A549 (cell line): ENCODE measurements around the gene NADSYN1. TPM values are rescaled to one million over a fixed set of nuclear protein-coding genes. Genes with fewer than 3 reads are reported as not detected.

Experiments
- ATAC-seq, 2 experiments: fragments of 200-7000 bp in 1 of 2; fragments of >200 bp in 1 of 2; cut with Nextera tagmentation in 1 of 2; cut with Tn5 transposase in 1 of 2; 3 replicates each; pipeline versions ENCODE4 v1.8.0 to v1.9.1; 2018 to 2020; ENCODE audit warnings: mild to moderate bottlenecking in 1 of 2, moderate library complexity in 1 of 2
- CTCF ChIA-PET: fragments of 300-600 bp; sonication (Branson Sonifier 250); formaldehyde crosslinking; extraction: SDS; loops from one replicate; lab custom pipeline; 2021; ENCODE audit warnings: antibody characterized with exemption, inconsistent platforms; lab: Yijun Ruan, JAX
- POLR2A ChIA-PET: fragments of 350-600 bp; formaldehyde crosslinking; extraction: SDS; loops from one replicate; lab custom pipeline; 2021; ENCODE audit warnings: antibody characterized with exemption, inconsistent platforms; lab: Yijun Ruan, JAX
- DNase-seq, 2 experiments: peaks; one replicate each; pipeline versions ENCODE4 v3.0.0 to v3.0.0-alpha.2; 2011 to 2016; ENCODE audit warnings: low read depth in 1 of 2, low spot score in 1 of 2
- FAIRE-seq: peaks from 2 replicates; lab custom pipeline; 2011; peaks lifted over from hg19 to GRCh38; lab: Jason Lieb, UNC
- H3K27ac ChIP-seq, 2 experiments: fragments of >200 bp; sonication (Bioruptor Twin); formaldehyde crosslinking; 3 replicates each; pipeline ENCODE4 v1.5.1; 2016 to 2017
- H3K4me1 ChIP-seq: fragments of >200 bp; sonication (Bioruptor Twin); formaldehyde crosslinking; 3 replicates; pipeline ENCODE4 v1.6.1; 2016
- H3K4me2 ChIP-seq: fragments of >200 bp; sonication (Bioruptor Twin); formaldehyde crosslinking; 3 replicates; pipeline ENCODE4 v1.6.1; 2016
- H3K4me3 ChIP-seq: fragments of >200 bp; sonication (Bioruptor Twin); formaldehyde crosslinking; 3 replicates; pipeline ENCODE4 v1.5.1; 2016
- H3K9me3 ChIP-seq: fragments of >200 bp; sonication (Bioruptor Twin); formaldehyde crosslinking; 3 replicates; pipeline ENCODE4 v1.6.1; 2016
- CBX8 ChIP-seq: fragments of 200-600 bp; sonication (generic); IDR thresholded peaks from 2 replicates; pipeline ENCODE4 v1.6.1; 2016
- CEBPB ChIP-seq, 2 experiments: fragments of >200 bp in 1 of 2; sonication (Bioruptor Twin) in 1 of 2; formaldehyde crosslinking in 1 of 2; IDR thresholded peaks; 2 replicates each; pipeline ENCODE4 v1.6.1; 2012 to 2016
- CHD4 ChIP-seq: fragments of 200-600 bp; sonication (generic); IDR thresholded peaks from 2 replicates; pipeline ENCODE4 v1.6.1; 2016; ENCODE audit warnings: antibody characterized with exemption, mild to moderate bottlenecking, borderline replicate concordance
- FOSB ChIP-seq: fragments of 250-450 bp; sonication (Bioruptor Pico); IDR thresholded peaks from 2 replicates; pipeline ENCODE4 v1.5.0; 2020; ENCODE audit warnings: mild to moderate bottlenecking, moderate library complexity
- FOXS1 ChIP-seq: fragments of 250-450 bp; sonication (Bioruptor Pico); IDR thresholded peaks from 2 replicates; pipeline ENCODE4 v1.5.0; 2020; ENCODE audit warnings: mild to moderate bottlenecking, moderate library complexity
- HDAC2 ChIP-seq: fragments of 200-600 bp; sonication (generic); IDR thresholded peaks from 2 replicates; pipeline ENCODE4 v1.6.1; 2016
- HEYL ChIP-seq: fragments of 250-450 bp; sonication (Bioruptor Pico); IDR thresholded peaks from 2 replicates; pipeline ENCODE4 v1.8.0; 2021; ENCODE audit warnings: mild to moderate bottlenecking, moderate library complexity
- HOXA7 ChIP-seq: fragments of 250-450 bp; sonication (Bioruptor Pico); IDR thresholded peaks from 2 replicates; pipeline ENCODE4 v1.5.0; 2020; ENCODE audit warnings: mild to moderate bottlenecking, moderate library complexity
- KDM1A ChIP-seq: fragments of 200-600 bp; sonication (generic); IDR thresholded peaks from 2 replicates; pipeline ENCODE4 v1.6.1; 2016; ENCODE audit warnings: low read depth, mild to moderate bottlenecking
- KDM5A ChIP-seq: fragments of 200-600 bp; sonication (generic); IDR thresholded peaks from 2 replicates; pipeline ENCODE4 v1.6.1; 2016; ENCODE audit warnings: antibody characterized with exemption, mild to moderate bottlenecking
- MAZ ChIP-seq: fragments of 150-350 bp; IDR thresholded peaks from 2 replicates; pipeline ENCODE4 v1.6.1; 2014; ENCODE audit warnings: antibody characterized with exemption, low read depth, low read length, borderline replicate concordance
- MYC ChIP-seq: IDR thresholded peaks from 2 replicates; pipeline ENCODE4 v1.6.1; 2012; ENCODE audit warnings: mild to moderate bottlenecking, inconsistent platforms, low read length, improper control_type of control experiment, borderline replicate concordance
- RCOR1 ChIP-seq: fragments of 150-350 bp; IDR thresholded peaks from 2 replicates; pipeline ENCODE4 v1.6.1; 2014; ENCODE audit warnings: antibody characterized with exemption, low read length, low read depth
- RFX5 ChIP-seq: fragments of 450-650 bp; IDR thresholded peaks from 2 replicates; pipeline ENCODE4 v1.7.1; 2014; ENCODE audit warnings: antibody characterized with exemption, mild to moderate bottlenecking, moderate library complexity
- RNF2 ChIP-seq: fragments of 200-600 bp; sonication (generic); IDR thresholded peaks from 2 replicates; pipeline ENCODE4 v1.6.1; 2016; ENCODE audit warnings: low read depth, mild to moderate bottlenecking, antibody characterized with exemption, moderate library complexity, borderline replicate concordance
- SMC3 ChIP-seq: fragments of >200 bp; sonication (Bioruptor Twin); formaldehyde crosslinking; IDR thresholded peaks from 3 replicates; pipeline ENCODE4 v1.6.1; 2018; ENCODE audit warnings: inconsistent platforms
- SREBF2 ChIP-seq: fragments of 450-650 bp; IDR thresholded peaks from 2 replicates; pipeline ENCODE4 v1.6.1; 2014; ENCODE audit warnings: mild to moderate bottlenecking, moderate library complexity
- TFCP2L1 ChIP-seq: fragments of 250-450 bp; sonication (Bioruptor Pico); IDR thresholded peaks from 2 replicates; pipeline ENCODE4 v1.5.0; 2021; ENCODE audit warnings: mild to moderate bottlenecking
- TP53 ChIP-seq: fragments of 250-450 bp; sonication (Bioruptor Pico); IDR thresholded peaks from 2 replicates; pipeline ENCODE4 v1.5.0; 2021; ENCODE audit warnings: mild to moderate bottlenecking, moderate library complexity
- ZFP36 ChIP-seq: fragments of 450-650 bp; IDR thresholded peaks from 2 replicates; pipeline ENCODE4 v1.6.1; 2014; ENCODE audit warnings: borderline replicate concordance; ENCODE audit not compliant: partially characterized antibody
- ZSCAN20 ChIP-seq: fragments of 250-450 bp; sonication (Bioruptor Pico); IDR thresholded peaks from 2 replicates; pipeline ENCODE4 v1.8.0; 2022; ENCODE audit warnings: mild to moderate bottlenecking, moderate library complexity
- WGBS: methylation state at CpG from one replicate; pipeline ENCODE4 v1.1.6; 2017; ENCODE audit errors: missing lambda C conversion rate; 5-methylcytosine and 5-hydroxymethylcytosine counted together
- polyA plus RNA-seq, 4 experiments: library from polyadenylated mRNA; depleted of rRNA in 3 of 4; stranded (reverse); fragments of >200 nt; fragmentation: RNase III in 1 of 4; extraction: RNeasy Plus Mini Kit Qiagen cat#74134 plus additional on column Dnase treatment in 1 of 4; gene quantifications; 2 replicates in 3 of 4; 3 replicates in 1 of 4; pipeline ENCODE4 v1.2.3, GENCODE V29; 2011 to 2017
- TF ChIP-seq, protein P1 (sequence below): fragments of 150-350 bp; IDR thresholded peaks from 2 replicates; pipeline ENCODE4 v1.6.1; 2014; ENCODE audit warnings: low read depth, mild to moderate bottlenecking, low read length
- TF ChIP-seq, protein P2 (sequence below): fragments of 250-450 bp; sonication (Bioruptor Pico); IDR thresholded peaks from 2 replicates; pipeline ENCODE4 v1.5.0; 2021; ENCODE audit warnings: mild to moderate bottlenecking, moderate library complexity, borderline replicate concordance
- TF ChIP-seq, protein P3 (sequence below): fragments of 250-450 bp; sonication (Bioruptor Pico); IDR thresholded peaks from 2 replicates; pipeline ENCODE4 v1.5.0; 2020; ENCODE audit warnings: low read depth, mild to moderate bottlenecking, moderate library complexity
- TF ChIP-seq, protein P4 (sequence below): fragments of >200 bp; sonication (Bioruptor Twin); formaldehyde crosslinking; IDR thresholded peaks from 3 replicates; pipeline ENCODE4 v1.6.1; 2016
- TF ChIP-seq, protein P5 (sequence below): IDR thresholded peaks from 2 replicates; pipeline ENCODE4 v1.6.1; 2012

Gene NADSYN1
- polyA plus RNA-seq, 2 of the 4 experiments (the other 2 are of a cell fraction): 34.6 to 63.3 TPM

DNA sequence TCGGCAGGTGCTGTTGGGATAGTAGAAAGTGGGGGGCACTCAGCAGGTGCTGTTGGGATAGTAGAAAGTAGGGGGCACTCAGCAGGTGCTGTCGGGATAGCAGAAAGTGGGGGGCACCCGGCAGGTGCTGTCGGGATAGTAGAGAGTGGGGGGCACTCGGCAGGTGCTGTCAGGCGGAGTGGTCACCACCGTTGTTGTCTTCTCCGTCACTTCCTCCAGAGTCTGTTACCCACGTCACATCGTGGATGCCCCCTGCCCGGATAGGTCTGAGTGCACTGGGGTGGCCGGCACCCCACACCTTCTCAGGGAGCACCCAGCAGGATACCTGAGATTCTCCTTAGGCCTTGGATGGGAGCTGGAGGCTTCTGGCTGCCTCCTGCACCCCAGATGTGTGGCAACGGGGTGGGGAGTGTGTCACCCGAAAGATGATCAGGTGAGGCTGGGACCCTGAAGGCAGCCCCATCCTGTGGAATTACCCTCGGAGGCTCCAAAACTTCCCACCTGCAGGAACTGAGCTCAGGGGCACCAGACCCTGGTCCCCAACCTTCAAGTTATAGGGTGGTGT lies 50.0 kb downstream of the NADSYN1 start:
- Histone ChIP-seq H3K27ac (no peak overlapping the region), H3K4me2 (no peak overlapping the region), H3K9me3 (no peaks in the 10 kb centered on the region), H3K4me1 (peaks cover 11% of the 10 kb centered on the region), H3K4me3 (no peak overlapping the region)
- ChIA-PET POLR2A (no interaction called here), CTCF (no interaction called here)
- no peak for FAIRE-seq
- no peak for ATAC-seq
- TF ChIP-seq, protein P1, sequence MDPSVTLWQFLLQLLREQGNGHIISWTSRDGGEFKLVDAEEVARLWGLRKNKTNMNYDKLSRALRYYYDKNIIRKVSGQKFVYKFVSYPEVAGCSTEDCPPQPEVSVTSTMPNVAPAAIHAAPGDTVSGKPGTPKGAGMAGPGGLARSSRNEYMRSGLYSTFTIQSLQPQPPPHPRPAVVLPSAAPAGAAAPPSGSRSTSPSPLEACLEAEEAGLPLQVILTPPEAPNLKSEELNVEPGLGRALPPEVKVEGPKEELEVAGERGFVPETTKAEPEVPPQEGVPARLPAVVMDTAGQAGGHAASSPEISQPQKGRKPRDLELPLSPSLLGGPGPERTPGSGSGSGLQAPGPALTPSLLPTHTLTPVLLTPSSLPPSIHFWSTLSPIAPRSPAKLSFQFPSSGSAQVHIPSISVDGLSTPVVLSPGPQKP: no peak
- TF ChIP-seq HEYL (CRISPR knock-in tag) (no peak), RFX5 (no peak), KDM5A (no peak), HOXA7 (CRISPR knock-in tag) (no peak), KDM1A (no peak), ZFP36 (no peak), SREBF2 (no peak), CBX8 (no peak), MAZ (no peak), HDAC2 (no peak), CHD4 (no peak), RCOR1 (no peak)
- TF ChIP-seq, protein P2, sequence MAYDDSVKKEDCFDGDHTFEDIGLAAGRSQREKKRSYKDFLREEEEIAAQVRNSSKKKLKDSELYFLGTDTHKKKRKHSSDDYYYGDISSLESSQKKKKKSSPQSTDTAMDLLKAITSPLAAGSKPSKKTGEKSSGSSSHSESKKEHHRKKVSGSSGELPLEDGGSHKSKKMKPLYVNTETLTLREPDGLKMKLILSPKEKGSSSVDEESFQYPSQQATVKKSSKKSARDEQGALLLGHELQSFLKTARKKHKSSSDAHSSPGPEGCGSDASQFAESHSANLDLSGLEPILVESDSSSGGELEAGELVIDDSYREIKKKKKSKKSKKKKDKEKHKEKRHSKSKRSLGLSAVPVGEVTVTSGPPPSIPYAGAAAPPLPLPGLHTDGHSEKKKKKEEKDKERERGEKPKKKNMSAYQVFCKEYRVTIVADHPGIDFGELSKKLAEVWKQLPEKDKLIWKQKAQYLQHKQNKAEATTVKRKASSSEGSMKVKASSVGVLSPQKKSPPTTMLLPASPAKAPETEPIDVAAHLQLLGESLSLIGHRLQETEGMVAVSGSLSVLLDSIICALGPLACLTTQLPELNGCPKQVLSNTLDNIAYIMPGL (CRISPR knock-in tag): no peak
- TF ChIP-seq, protein P3, sequence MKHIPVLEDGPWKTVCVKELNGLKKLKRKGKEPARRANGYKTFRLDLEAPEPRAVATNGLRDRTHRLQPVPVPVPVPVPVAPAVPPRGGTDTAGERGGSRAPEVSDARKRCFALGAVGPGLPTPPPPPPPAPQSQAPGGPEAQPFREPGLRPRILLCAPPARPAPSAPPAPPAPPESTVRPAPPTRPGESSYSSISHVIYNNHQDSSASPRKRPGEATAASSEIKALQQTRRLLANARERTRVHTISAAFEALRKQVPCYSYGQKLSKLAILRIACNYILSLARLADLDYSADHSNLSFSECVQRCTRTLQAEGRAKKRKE (CRISPR knock-in tag): no peak
- no peak for DNase-seq
- 98% methylated on average over 12 of the region's 15 CpGs for WGBS

DNA sequence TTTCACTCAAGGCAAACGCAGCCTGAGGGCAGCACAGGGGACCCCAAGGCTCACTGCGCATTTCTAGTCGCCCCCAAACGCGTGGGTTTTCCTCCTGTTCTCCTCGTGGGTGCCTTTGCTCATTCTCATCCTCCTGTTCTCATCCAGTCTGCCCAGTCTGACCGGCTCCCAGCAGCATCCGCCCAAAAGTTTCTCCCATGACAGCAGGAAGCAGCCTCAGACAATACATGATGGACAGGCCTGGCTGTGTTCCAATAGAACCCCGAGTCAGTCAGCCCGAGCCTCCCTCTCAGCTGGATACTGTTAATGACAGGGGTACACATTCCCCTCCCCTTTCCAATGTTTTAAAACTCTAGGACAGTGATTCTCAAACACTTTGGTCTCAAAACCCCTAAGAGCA lies 51.5 kb downstream of the NADSYN1 start:
- H3K27ac ChIP-seq: no peak overlapping the region
- CTCF ChIA-PET: interaction anchor here (0.9 kb wide), 1 partner anchor 11 kb away, joined by 4 read pairs; no protein-coding TSS in a partner anchor
- POLR2A ChIA-PET: no interaction called here
- TF ChIP-seq, protein P4, sequence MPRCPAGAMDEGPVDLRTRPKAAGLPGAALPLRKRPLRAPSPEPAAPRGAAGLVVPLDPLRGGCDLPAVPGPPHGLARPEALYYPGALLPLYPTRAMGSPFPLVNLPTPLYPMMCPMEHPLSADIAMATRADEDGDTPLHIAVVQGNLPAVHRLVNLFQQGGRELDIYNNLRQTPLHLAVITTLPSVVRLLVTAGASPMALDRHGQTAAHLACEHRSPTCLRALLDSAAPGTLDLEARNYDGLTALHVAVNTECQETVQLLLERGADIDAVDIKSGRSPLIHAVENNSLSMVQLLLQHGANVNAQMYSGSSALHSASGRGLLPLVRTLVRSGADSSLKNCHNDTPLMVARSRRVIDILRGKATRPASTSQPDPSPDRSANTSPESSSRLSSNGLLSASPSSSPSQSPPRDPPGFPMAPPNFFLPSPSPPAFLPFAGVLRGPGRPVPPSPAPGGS: no peak
- TF ChIP-seq, protein P2 (CRISPR knock-in tag): no peak
- TF ChIP-seq KDM1A (no peak), SMC3 (no peak), FOXS1 (no peak), CEBPB (IDR thresholded peaks at IDR 0.05) (no peak), FOSB (CRISPR knock-in tag) (no peak), TFCP2L1 (CRISPR knock-in tag) (no peak), TP53 (no peak), RNF2 (no peak), ZSCAN20 (CRISPR knock-in tag) (no peak), MYC (no peak)
- TF ChIP-seq, protein P5, sequence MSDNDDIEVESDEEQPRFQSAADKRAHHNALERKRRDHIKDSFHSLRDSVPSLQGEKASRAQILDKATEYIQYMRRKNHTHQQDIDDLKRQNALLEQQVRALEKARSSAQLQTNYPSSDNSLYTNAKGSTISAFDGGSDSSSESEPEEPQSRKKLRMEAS: no peak
- TF ChIP-seq, protein P1: no peak
- peaks cover 11% of the 10 kb centered on the region for H3K4me1 ChIP-seq
- no peak overlapping the region for H3K4me3 ChIP-seq
- H3K9me3 ChIP-seq: 0 out of 3 replicates have a peak, but pooled peaks cover 1% of the 10 kb centered on the region
- DNase-seq (no peak), FAIRE-seq (no peak), ATAC-seq (no peak)
- H3K4me2 ChIP-seq: no peak overlapping the region
- WGBS: 84% methylated on average over 10 of the region's 10 CpGs
